ENCODE results near the gene AVPR2.
A peak's percentile ranks its signal among the peaks of the same experiment; 100 is the strongest.

Gene AVPR2

GRCh38 chrX:153926858-153927671 is 22.6 kb downstream of the AVPR2 start:
- H3K36me3 Mint-ChIP-seq (ENCODE audit: low read depth), result peaks cover 15% of the 10 kb centered on the region
- no peak for TF ChIP-seq CTCF (IDR thresholded peaks at IDR 0.05; ENCODE audit: unreplicated experiment in 3 of 3)
- H3K27ac Mint-ChIP-seq, result peak overlapping the region; percentile 83 to 97 (median 97)
- H3K4me3 Mint-ChIP-seq, result peak overlapping the region; percentile 83 to 90 (median 90)
- peaks cover 8% of the 10 kb centered on the region for H3K9me3 Mint-ChIP-seq
- H3K27me3 Mint-ChIP-seq (ENCODE audit: low read depth), result peaks cover 3% of the 10 kb centered on the region
- H3K4me1 Mint-ChIP-seq, result peaks cover 20% of the 10 kb centered on the region

GRCh38 chrX:153927672-153927921 is 23.1 kb downstream of the AVPR2 start:
- peak overlapping the region; percentile 83 to 97 (median 97) for H3K27ac Mint-ChIP-seq
- H3K4me1 Mint-ChIP-seq, result peaks cover 17% of the 10 kb centered on the region
- TF ChIP-seq CTCF (IDR thresholded peaks at IDR 0.05; ENCODE audit: unreplicated experiment in 3 of 3), result no peak
- peaks cover 3% of the 10 kb centered on the region for H3K27me3 Mint-ChIP-seq (ENCODE audit: low read depth)
- H3K4me3 Mint-ChIP-seq, result peak overlapping the region; percentile 83 to 90 (median 90)
- peaks cover 15% of the 10 kb centered on the region for H3K36me3 Mint-ChIP-seq (ENCODE audit: low read depth)
- H3K9me3 Mint-ChIP-seq, result peaks cover 8% of the 10 kb centered on the region

GRCh38 chrX:153927922-153928760 is 23.7 kb downstream of the AVPR2 start:
- peaks cover 8% of the 10 kb centered on the region for H3K9me3 Mint-ChIP-seq
- H3K27me3 Mint-ChIP-seq (ENCODE audit: low read depth), result peaks cover 3% of the 10 kb centered on the region
- H3K4me3 Mint-ChIP-seq, result peak overlapping the region; percentile 83 to 90 (median 90)
- peaks cover 15% of the 10 kb centered on the region for H3K36me3 Mint-ChIP-seq (ENCODE audit: low read depth)
- no peak for TF ChIP-seq CTCF (IDR thresholded peaks at IDR 0.05; ENCODE audit: unreplicated experiment in 3 of 3)
- peaks cover 14% of the 10 kb centered on the region for H3K4me1 Mint-ChIP-seq
- peak overlapping the region; percentile 83 to 97 (median 97) for H3K27ac Mint-ChIP-seq

- H3K27me3 Mint-ChIP-seq (ENCODE audit: low read depth), result peaks cover 3% of the 10 kb centered on the region
- no peak for TF ChIP-seq CTCF (IDR thresholded peaks at IDR 0.05; ENCODE audit: unreplicated experiment in 3 of 3)
- H3K9me3 Mint-ChIP-seq, result peaks cover 10% of the 10 kb centered on the region
- H3K36me3 Mint-ChIP-seq (ENCODE audit: low read depth), result peaks cover 17% of the 10 kb centered on the region
- H3K27ac Mint-ChIP-seq, result peak overlapping the region; percentile 83 to 97 (median 89)
- H3K4me1 Mint-ChIP-seq, result peaks cover 14% of the 10 kb centered on the region
- H3K4me3 Mint-ChIP-seq, result peak overlapping the region in 1 of 3 experiments; percentile 20
Observed at GRCh38 chrX:153928846-153929245, 24.4 kb downstream of the AVPR2 start.

- Mint-ChIP-seq H3K4me1 (peaks cover 9% of the 10 kb centered on the region), H3K36me3 (ENCODE audit: low read depth) (peaks cover 19% of the 10 kb centered on the region), H3K27ac (no peak overlapping the region), H3K9me3 (peaks cover 11% of the 10 kb centered on the region), H3K4me3 (no peak overlapping the region), H3K27me3 (ENCODE audit: low read depth) (peaks cover 3% of the 10 kb centered on the region)
- TF ChIP-seq CTCF (IDR thresholded peaks at IDR 0.05; ENCODE audit: unreplicated experiment in 3 of 3), result no peak
Observed at GRCh38 chrX:153929576-153929975, 25.1 kb downstream of the AVPR2 start.

Data from nephron (organoid).